GM18951 (cell line): ENCODE measurements around the gene SERTAD2.

Experiments used
- POLR2A ChIP-seq: IDR thresholded peaks from 4 replicates; pipeline ENCODE4 v1.6.1; 2011; ENCODE audit warnings: mild to moderate bottlenecking; ENCODE audit not compliant: insufficient read length, insufficient read depth; ENCODE audit errors: extremely low read depth
- in situ Hi-C: fragments of 300-500 bp; cut with MboI; formaldehyde crosslinking; loops from one replicate; pipeline ENCODE4 v1.12.0; 2022; ENCODE audit warnings: low sequenced_read_pairs, mixed read lengths, inconsistent platforms; ENCODE audit not compliant: unreplicated experiment

The SERTAD2 gene

GRCh38 chr2:64637000-64637635 lies 16.6 kb downstream of the SERTAD2 start:
- in situ Hi-C loops = loop anchor here (10.0 to 25.0 kb wide), 2 partner anchors 228 to 400 kb away; no protein-coding TSS in a partner anchor
- TF ChIP-seq POLR2A = peak; percentile 14

- no peak for TF ChIP-seq POLR2A
- in situ Hi-C loops = loop anchor here (10.0 to 25.0 kb wide), 2 partner anchors 229 to 401 kb away; no protein-coding TSS in a partner anchor
Measured at GRCh38 chr2:64635976-64636911, 17.5 kb downstream of the SERTAD2 start.

- TF ChIP-seq POLR2A = no peak
- in situ Hi-C loops = loop anchor here (10.0 to 25.0 kb wide), 2 partner anchors 230 to 403 kb away; no protein-coding TSS in a partner anchor
Measured at GRCh38 chr2:64634345-64635267, 19.1 kb downstream of the SERTAD2 start.

GRCh38 chr2:64632835-64633819 lies 20.6 kb downstream of the SERTAD2 start:
- in situ Hi-C loops = loop anchor here (10.0 to 25.0 kb wide), 2 partner anchors 232 to 404 kb away; no protein-coding TSS in a partner anchor
- no peak for TF ChIP-seq POLR2A

GRCh38 chr2:64631771-64632170 lies 21.9 kb downstream of the SERTAD2 start:
- in situ Hi-C loops = loop anchor here (10.0 to 25.0 kb wide), 2 partner anchors 233 to 406 kb away; no protein-coding TSS in a partner anchor
- TF ChIP-seq POLR2A = no peak

GRCh38 chr2:64630752-64631151 lies 23.0 kb downstream of the SERTAD2 start:
- TF ChIP-seq POLR2A = no peak
- in situ Hi-C loops = loop anchor here (10.0 to 25.0 kb wide), 2 partner anchors 234 to 407 kb away; no protein-coding TSS in a partner anchor

GRCh38 chr2:64629875-64630274 lies 23.8 kb downstream of the SERTAD2 start:
- TF ChIP-seq POLR2A = no peak
- in situ Hi-C loops = loop anchor here (10.0 to 25.0 kb wide), 2 partner anchors 235 to 407 kb away; no protein-coding TSS in a partner anchor

GRCh38 chr2:64629329-64629781 lies 24.4 kb downstream of the SERTAD2 start:
- TF ChIP-seq POLR2A = no peak
- in situ Hi-C loops = loop anchor here (25.0 kb wide), 1 partner anchor 408 kb away; no protein-coding TSS in a partner anchor

- in situ Hi-C loops = loop anchor here (25.0 kb wide), 1 partner anchor 409 kb away; no protein-coding TSS in a partner anchor
- peak; percentile 12 for TF ChIP-seq POLR2A
Measured at GRCh38 chr2:64627860-64628841, 25.6 kb downstream of the SERTAD2 start.
